WTC11 (cell line): ENCODE data around the gene PTPRN2. TPM values are rescaled to one million over a fixed set of nuclear protein-coding genes. Genes with fewer than 3 reads are reported as not detected.
A peak's percentile ranks its signal among the peaks of the same experiment; 100 is the strongest.

Experiments
- ATAC-seq: fragments of 200-7000 bp; cut with Tn5 transposase; 2 replicates; pipeline ENCODE4 v1.10.0; 2021; ENCODE audit warnings: mild to moderate bottlenecking, moderate library complexity
- CTCF ChIA-PET: fragments of 300-600 bp; sonication (Branson Sonifier 250); formaldehyde crosslinking; loops from one replicate; lab custom pipeline; 2021; ENCODE audit warnings: antibody characterized with exemption; lab: Charles Lee
- POLR2A ChIA-PET: fragments of 350-600 bp; sonication (Branson Sonifier 250); formaldehyde crosslinking; loops from one replicate; lab custom pipeline; 2021; ENCODE audit warnings: antibody characterized with exemption; lab: Charles Lee
- DNase-seq: peaks from one replicate; pipeline ENCODE4 v3.0.0; 2021; ENCODE audit warnings: low spot score
- H3K27ac Mint-ChIP-seq: 2 replicates; pipeline ENCODE4 v1.8.0; 2021; ENCODE audit warnings: mixed read lengths
- H3K27me3 Mint-ChIP-seq: 2 replicates; pipeline ENCODE4 v1.8.0; 2021; ENCODE audit warnings: low read depth, mild to moderate bottlenecking, moderate library complexity, mixed read lengths
- H3K36me3 Mint-ChIP-seq: 2 replicates; pipeline ENCODE4 v1.8.0; 2021; ENCODE audit warnings: mixed read lengths
- H3K4me1 Mint-ChIP-seq: 2 replicates; pipeline ENCODE4 v1.8.0; 2022; ENCODE audit warnings: mixed read lengths
- H3K4me3 Mint-ChIP-seq: 2 replicates; pipeline ENCODE4 v1.8.0; 2021; ENCODE audit warnings: mild to moderate bottlenecking, moderate library complexity, mixed read lengths
- H3K9me3 Mint-ChIP-seq: 2 replicates; pipeline ENCODE4 v1.8.0; 2021; ENCODE audit warnings: mixed read lengths
- CBFB ChIP-seq: sonication (generic); formaldehyde crosslinking; IDR thresholded peaks from 2 replicates; pipeline ENCODE4 v1.8.1; 2022; ENCODE audit warnings: mild to moderate bottlenecking, low read depth, missing genetic modification reagents
- ELF4 ChIP-seq: sonication (generic); formaldehyde crosslinking; IDR thresholded peaks from 2 replicates; pipeline ENCODE4 v1.8.1; 2022; ENCODE audit warnings: low read depth, mild to moderate bottlenecking, moderate library complexity, missing genetic modification reagents
- FOXJ3 ChIP-seq: sonication (generic); formaldehyde crosslinking; IDR thresholded peaks from 2 replicates; pipeline ENCODE4 v1.9.0; 2021; ENCODE audit warnings: missing genetic modification reagents, mild to moderate bottlenecking, borderline replicate concordance
- FOXK1 ChIP-seq: sonication (generic); formaldehyde crosslinking; IDR thresholded peaks from 2 replicates; pipeline ENCODE4 v1.8.0; 2022; ENCODE audit warnings: mild to moderate bottlenecking, moderate library complexity, missing genetic modification reagents
- GABPB1 ChIP-seq: sonication (generic); formaldehyde crosslinking; IDR thresholded peaks from 2 replicates; pipeline ENCODE4 v1.8.1; 2023; ENCODE audit warnings: mild to moderate bottlenecking, missing genetic modification reagents
- JAZF1 ChIP-seq: fragments of 250-450 bp; sonication (Bioruptor Pico); IDR thresholded peaks from 2 replicates; pipeline ENCODE4 v1.9.0; 2021; ENCODE audit warnings: moderate library complexity, mild to moderate bottlenecking, inconsistent platforms
- JUN ChIP-seq: sonication (generic); formaldehyde crosslinking; IDR thresholded peaks from 2 replicates; pipeline ENCODE4 v1.8.0; 2023; ENCODE audit warnings: mild to moderate bottlenecking, missing genetic modification reagents
- KAT7 ChIP-seq: sonication (generic); formaldehyde crosslinking; IDR thresholded peaks from 2 replicates; pipeline ENCODE4 v1.8.1; 2023; ENCODE audit warnings: missing genetic modification reagents, mild to moderate bottlenecking, borderline replicate concordance
- NR1H2 ChIP-seq: sonication (generic); formaldehyde crosslinking; IDR thresholded peaks from 2 replicates; pipeline ENCODE4 v1.9.0; 2021; ENCODE audit warnings: mild to moderate bottlenecking, moderate library complexity, missing genetic modification reagents
- ZBTB21 ChIP-seq: sonication (generic); formaldehyde crosslinking; IDR thresholded peaks from 2 replicates; pipeline ENCODE4 v1.8.1; 2023; ENCODE audit warnings: mild to moderate bottlenecking, missing genetic modification reagents, borderline replicate concordance
- ZNF138 ChIP-seq: sonication (generic); formaldehyde crosslinking; conservative IDR thresholded peaks from 2 replicates; pipeline ENCODE4 v1.8.1; 2022; ENCODE audit warnings: mild to moderate bottlenecking, moderate library complexity, missing genetic modification reagents
- total RNA-seq: library from RNA; stranded (reverse); gene quantifications from 3 replicates; pipeline ENCODE4 v1.2.3, GENCODE V29; 2021
- TF ChIP-seq, protein P1 (sequence below): sonication (generic); formaldehyde crosslinking; IDR thresholded peaks from 2 replicates; pipeline ENCODE4 v1.8.0; 2022; ENCODE audit warnings: missing genetic modification reagents
- TF ChIP-seq, protein P2 (sequence below): fragments of 250-450 bp; sonication (Bioruptor Pico); IDR thresholded peaks from 2 replicates; pipeline ENCODE4 v1.9.0; 2021; ENCODE audit warnings: mild to moderate bottlenecking
- TF ChIP-seq, protein P3 (sequence below): sonication (generic); formaldehyde crosslinking; conservative IDR thresholded peaks from 2 replicates; pipeline ENCODE4 v1.8.1; 2023; ENCODE audit warnings: mild to moderate bottlenecking, low read depth, missing genetic modification reagents, moderate library complexity
- TF ChIP-seq, protein P4 (sequence below): sonication (generic); formaldehyde crosslinking; IDR thresholded peaks from 2 replicates; pipeline ENCODE4 v1.8.0; 2022; ENCODE audit warnings: mild to moderate bottlenecking, missing genetic modification reagents
- TF ChIP-seq, protein P5 (sequence below): sonication (generic); formaldehyde crosslinking; IDR thresholded peaks from 2 replicates; pipeline ENCODE4 v1.8.1; 2023; ENCODE audit warnings: mild to moderate bottlenecking, missing genetic modification reagents
- TF ChIP-seq, protein P6 (sequence below): sonication (generic); formaldehyde crosslinking; IDR thresholded peaks from 2 replicates; pipeline ENCODE4 v1.8.1; 2022; ENCODE audit warnings: mild to moderate bottlenecking, moderate library complexity, missing genetic modification reagents

Gene PTPRN2
- total RNA-seq, 1 experiment from 2014 or later = 4.7 TPM

DNA sequence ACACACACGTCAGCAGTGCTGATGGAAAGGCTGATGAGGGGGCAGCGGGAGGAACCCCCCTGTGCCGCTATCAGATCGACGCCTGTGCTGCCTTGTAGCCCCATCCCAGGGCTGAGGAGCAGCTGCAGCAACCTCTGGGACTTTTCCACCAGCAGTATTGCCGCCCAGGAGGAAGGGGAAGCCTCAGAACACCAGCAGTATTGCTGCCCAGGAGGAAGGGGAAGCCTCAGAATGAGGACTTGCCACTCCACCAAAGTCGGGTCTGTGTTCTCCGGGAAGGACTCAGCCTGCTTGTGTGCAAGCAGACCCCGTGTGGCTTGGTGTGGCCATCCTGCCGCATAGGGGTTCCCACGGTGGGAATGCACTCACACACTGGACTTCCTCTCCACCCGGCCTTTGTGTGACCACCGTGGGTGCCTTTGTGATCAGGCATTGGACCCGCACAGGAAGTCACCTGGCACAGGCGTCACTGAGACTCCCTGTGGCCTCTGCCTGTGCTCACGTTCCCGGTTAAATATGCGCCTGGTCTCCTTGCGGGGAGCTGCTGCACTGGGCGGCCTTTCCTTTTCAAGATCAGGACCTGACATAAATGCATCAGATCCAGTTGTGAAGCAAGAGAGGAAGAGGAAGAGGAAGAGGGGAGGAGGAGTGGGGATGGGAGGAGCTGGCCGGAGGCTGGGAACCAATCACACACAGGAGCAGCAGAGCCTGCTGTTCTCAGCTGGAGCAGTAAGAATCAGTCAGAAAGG is 1002.3 kb downstream of the PTPRN2 start:
- CTCF ChIA-PET = interaction anchor here (1.2 kb wide), 1 partner anchor 111 kb away, joined by 3 read pairs; no protein-coding TSS in a partner anchor
- POLR2A ChIA-PET = no interaction called here
- H3K36me3 Mint-ChIP-seq = no peaks in the 10 kb centered on the region; the same call in 1 of the 2 replicates

DNA sequence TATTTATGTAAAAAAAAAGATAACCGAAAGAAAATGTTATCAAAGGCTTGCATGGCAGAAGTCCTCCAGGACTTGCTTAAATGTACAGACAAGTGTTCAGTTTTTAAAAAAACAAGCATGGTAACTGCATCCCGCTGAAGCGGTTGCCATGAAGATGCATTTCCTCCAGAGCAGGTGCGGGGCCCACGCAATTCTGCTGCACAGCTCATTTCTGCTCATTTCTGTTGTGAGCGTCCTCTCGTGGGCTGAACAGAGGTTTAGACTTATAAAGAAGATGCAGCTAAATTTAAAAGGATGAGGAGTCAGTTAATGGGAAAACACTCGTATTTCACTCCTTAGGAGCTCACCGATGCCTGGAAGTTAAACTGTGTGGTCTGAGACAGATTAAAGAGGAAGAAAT is 1003.2 kb downstream of the PTPRN2 start:
- Mint-ChIP-seq H3K4me1 (peaks cover 8% of the 10 kb centered on the region), H3K9me3 (peaks cover 15% of the 10 kb centered on the region), H3K4me3 (no peak overlapping the region), H3K27ac (no peak overlapping the region), H3K36me3 (no peaks in the 10 kb centered on the region; the same call in 1 of the 2 replicates), H3K27me3 (peaks cover 84% of the 10 kb centered on the region)
- no peak for ATAC-seq
- POLR2A ChIA-PET = no interaction called here
- CTCF ChIA-PET = interaction anchor here (0.8 kb wide), 1 partner anchor 770 kb away, joined by 3 read pairs; no protein-coding TSS in a partner anchor
- DNase-seq = no peak
- TF ChIP-seq GABPB1 (no peak), JUN (CRISPR knock-in tag) (no peak), FOXK1 (no peak), FOXJ3 (CRISPR knock-in tag) (no peak), KAT7 (CRISPR knock-in tag) (no peak), CBFB (no peak)
- TF ChIP-seq, protein P1, sequence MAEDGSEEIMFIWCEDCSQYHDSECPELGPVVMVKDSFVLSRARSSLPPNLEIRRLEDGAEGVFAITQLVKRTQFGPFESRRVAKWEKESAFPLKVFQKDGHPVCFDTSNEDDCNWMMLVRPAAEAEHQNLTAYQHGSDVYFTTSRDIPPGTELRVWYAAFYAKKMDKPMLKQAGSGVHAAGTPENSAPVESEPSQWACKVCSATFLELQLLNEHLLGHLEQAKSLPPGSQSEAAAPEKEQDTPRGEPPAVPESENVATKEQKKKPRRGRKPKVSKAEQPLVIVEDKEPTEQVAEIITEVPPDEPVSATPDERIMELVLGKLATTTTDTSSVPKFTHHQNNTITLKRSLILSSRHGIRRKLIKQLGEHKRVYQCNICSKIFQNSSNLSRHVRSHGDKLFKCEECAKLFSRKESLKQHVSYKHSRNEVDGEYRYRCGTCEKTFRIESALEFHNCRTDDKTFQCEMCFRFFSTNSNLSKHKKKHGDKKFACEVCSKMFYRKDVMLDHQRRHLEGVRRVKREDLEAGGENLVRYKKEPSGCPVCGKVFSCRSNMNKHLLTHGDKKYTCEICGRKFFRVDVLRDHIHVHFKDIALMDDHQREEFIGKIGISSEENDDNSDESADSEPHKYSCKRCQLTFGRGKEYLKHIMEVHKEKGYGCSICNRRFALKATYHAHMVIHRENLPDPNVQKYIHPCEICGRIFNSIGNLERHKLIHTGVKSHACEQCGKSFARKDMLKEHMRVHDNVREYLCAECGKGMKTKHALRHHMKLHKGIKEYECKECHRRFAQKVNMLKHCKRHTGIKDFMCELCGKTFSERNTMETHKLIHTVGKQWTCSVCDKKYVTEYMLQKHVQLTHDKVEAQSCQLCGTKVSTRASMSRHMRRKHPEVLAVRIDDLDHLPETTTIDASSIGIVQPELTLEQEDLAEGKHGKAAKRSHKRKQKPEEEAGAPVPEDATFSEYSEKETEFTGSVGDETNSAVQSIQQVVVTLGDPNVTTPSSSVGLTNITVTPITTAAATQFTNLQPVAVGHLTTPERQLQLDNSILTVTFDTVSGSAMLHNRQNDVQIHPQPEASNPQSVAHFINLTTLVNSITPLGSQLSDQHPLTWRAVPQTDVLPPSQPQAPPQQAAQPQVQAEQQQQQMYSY (CRISPR knock-in tag) = no peak
- TF ChIP-seq, protein P2, sequence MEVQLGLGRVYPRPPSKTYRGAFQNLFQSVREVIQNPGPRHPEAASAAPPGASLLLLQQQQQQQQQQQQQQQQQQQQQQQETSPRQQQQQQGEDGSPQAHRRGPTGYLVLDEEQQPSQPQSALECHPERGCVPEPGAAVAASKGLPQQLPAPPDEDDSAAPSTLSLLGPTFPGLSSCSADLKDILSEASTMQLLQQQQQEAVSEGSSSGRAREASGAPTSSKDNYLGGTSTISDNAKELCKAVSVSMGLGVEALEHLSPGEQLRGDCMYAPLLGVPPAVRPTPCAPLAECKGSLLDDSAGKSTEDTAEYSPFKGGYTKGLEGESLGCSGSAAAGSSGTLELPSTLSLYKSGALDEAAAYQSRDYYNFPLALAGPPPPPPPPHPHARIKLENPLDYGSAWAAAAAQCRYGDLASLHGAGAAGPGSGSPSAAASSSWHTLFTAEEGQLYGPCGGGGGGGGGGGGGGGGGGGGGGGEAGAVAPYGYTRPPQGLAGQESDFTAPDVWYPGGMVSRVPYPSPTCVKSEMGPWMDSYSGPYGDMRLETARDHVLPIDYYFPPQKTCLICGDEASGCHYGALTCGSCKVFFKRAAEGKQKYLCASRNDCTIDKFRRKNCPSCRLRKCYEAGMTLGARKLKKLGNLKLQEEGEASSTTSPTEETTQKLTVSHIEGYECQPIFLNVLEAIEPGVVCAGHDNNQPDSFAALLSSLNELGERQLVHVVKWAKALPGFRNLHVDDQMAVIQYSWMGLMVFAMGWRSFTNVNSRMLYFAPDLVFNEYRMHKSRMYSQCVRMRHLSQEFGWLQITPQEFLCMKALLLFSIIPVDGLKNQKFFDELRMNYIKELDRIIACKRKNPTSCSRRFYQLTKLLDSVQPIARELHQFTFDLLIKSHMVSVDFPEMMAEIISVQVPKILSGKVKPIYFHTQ (CRISPR knock-in tag) = no peak
- TF ChIP-seq, protein P3, sequence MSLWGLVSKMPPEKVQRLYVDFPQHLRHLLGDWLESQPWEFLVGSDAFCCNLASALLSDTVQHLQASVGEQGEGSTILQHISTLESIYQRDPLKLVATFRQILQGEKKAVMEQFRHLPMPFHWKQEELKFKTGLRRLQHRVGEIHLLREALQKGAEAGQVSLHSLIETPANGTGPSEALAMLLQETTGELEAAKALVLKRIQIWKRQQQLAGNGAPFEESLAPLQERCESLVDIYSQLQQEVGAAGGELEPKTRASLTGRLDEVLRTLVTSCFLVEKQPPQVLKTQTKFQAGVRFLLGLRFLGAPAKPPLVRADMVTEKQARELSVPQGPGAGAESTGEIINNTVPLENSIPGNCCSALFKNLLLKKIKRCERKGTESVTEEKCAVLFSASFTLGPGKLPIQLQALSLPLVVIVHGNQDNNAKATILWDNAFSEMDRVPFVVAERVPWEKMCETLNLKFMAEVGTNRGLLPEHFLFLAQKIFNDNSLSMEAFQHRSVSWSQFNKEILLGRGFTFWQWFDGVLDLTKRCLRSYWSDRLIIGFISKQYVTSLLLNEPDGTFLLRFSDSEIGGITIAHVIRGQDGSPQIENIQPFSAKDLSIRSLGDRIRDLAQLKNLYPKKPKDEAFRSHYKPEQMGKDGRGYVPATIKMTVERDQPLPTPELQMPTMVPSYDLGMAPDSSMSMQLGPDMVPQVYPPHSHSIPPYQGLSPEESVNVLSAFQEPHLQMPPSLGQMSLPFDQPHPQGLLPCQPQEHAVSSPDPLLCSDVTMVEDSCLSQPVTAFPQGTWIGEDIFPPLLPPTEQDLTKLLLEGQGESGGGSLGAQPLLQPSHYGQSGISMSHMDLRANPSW (CRISPR knock-in tag) = no peak
- TF ChIP-seq, protein P4, sequence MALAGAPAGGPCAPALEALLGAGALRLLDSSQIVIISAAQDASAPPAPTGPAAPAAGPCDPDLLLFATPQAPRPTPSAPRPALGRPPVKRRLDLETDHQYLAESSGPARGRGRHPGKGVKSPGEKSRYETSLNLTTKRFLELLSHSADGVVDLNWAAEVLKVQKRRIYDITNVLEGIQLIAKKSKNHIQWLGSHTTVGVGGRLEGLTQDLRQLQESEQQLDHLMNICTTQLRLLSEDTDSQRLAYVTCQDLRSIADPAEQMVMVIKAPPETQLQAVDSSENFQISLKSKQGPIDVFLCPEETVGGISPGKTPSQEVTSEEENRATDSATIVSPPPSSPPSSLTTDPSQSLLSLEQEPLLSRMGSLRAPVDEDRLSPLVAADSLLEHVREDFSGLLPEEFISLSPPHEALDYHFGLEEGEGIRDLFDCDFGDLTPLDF (CRISPR knock-in tag) = no peak
- TF ChIP-seq, protein P5, sequence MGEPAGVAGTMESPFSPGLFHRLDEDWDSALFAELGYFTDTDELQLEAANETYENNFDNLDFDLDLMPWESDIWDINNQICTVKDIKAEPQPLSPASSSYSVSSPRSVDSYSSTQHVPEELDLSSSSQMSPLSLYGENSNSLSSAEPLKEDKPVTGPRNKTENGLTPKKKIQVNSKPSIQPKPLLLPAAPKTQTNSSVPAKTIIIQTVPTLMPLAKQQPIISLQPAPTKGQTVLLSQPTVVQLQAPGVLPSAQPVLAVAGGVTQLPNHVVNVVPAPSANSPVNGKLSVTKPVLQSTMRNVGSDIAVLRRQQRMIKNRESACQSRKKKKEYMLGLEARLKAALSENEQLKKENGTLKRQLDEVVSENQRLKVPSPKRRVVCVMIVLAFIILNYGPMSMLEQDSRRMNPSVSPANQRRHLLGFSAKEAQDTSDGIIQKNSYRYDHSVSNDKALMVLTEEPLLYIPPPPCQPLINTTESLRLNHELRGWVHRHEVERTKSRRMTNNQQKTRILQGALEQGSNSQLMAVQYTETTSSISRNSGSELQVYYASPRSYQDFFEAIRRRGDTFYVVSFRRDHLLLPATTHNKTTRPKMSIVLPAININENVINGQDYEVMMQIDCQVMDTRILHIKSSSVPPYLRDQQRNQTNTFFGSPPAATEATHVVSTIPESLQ (CRISPR knock-in tag) = no peak

More for the DNA sequence above, 1002.3 kb downstream of the PTPRN2 start:
- H3K27ac Mint-ChIP-seq = no peak overlapping the region
- TF ChIP-seq ZBTB21 = no peak
- TF ChIP-seq KAT7 (CRISPR knock-in tag) = no peak
- no peak for TF ChIP-seq ELF4 (CRISPR knock-in tag)
- TF ChIP-seq JAZF1 (CRISPR knock-in tag) = no peak
- no peak for TF ChIP-seq NR1H2 (CRISPR knock-in tag)
- TF ChIP-seq ZNF138 (CRISPR knock-in tag) = no peak
- TF ChIP-seq FOXJ3 (CRISPR knock-in tag) = no peak
- TF ChIP-seq, protein P6, sequence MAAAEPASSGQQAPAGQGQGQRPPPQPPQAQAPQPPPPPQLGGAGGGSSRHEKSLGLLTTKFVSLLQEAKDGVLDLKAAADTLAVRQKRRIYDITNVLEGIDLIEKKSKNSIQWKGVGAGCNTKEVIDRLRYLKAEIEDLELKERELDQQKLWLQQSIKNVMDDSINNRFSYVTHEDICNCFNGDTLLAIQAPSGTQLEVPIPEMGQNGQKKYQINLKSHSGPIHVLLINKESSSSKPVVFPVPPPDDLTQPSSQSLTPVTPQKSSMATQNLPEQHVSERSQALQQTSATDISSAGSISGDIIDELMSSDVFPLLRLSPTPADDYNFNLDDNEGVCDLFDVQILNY (CRISPR knock-in tag) = no peak
- DNase-seq = no peak
- peaks cover 15% of the 10 kb centered on the region for H3K9me3 Mint-ChIP-seq
- H3K27me3 Mint-ChIP-seq = peaks cover 89% of the 10 kb centered on the region
- no peak overlapping the region for H3K4me3 Mint-ChIP-seq
- peaks cover 8% of the 10 kb centered on the region for H3K4me1 Mint-ChIP-seq
- ATAC-seq = peak; percentile 32
